ENCODE results near the gene MTMR3.
A peak's percentile ranks its signal among the peaks of the same experiment; 100 is the strongest.
"Not testable (repeated sequence)": the region's sequence is repeated elsewhere in the genome, so short reads cannot be mapped to it uniquely, and the experiment has no call there.

Gene MTMR3
- 150 to 151 reads per million in 2 donors for total RNA-seq

DNA sequence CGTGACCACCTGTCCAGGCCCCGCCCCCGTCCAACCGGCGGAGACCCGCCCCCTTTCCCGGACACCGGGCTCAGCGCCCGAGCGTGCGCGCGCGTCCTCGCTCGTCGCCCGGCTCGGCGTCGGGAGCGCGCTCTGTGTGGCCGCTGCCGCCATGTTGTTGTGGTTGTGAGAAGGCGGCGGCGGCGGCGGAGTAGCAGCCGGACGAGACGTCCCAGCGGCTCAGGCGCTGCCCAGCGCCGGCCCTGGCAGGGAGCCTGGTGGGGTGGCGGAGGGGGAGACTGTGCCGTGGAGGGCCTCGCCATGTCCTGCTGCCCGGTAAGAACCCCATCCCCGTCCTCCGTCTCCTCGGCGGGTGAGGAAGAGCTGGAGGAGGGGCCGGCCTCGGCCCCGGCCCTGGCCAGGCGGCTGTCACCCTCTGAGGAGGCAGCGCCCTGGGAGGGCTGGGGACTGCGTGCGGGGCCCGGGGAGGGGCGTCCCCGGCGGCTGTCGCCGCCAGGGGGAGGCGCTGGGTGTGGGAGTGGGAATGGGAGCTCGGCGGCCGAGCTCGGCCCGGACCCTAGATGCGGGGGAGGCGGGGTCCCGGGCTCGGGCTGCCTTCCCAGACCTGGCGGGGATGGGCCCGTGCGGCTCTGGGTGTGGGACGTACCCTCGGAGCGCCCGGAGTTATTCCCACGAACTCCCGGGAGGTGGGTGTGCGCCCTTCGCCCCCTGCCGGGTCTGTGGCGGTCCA, at the start of gene MTMR3:
Gene MTMR3 (plus strand): TSS at position 130 of the 730 bp plus-strand sequence. CDS start 87,886 bp downstream, outside the sequence.
- DNase-seq: peak; percentile 77

DNA sequence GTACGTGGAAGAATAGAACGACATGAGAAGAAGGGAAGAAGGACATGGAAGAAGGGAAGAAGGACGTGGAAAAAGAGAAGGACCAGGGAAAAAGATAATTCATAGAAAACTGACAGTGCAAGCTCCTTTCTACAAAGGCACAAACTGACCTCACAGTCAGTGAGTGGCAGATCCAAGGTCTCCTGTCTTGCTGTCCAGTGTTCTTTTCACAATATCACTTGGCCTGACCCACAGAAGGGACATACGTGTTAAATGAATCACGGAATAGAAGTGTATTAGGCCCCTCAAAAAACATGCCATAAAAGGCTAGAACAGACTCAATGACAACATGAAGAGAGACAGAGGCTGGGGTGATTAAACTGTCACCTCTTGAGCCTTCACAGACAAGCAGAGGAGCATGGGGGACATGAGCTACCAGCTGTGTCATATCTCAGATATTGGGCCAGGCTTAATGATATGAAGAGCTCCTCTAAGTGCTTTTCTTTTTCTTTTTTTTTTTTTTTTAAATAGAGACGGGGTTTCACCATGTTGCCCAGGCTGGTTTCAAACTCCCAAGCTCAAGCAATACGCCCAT, 49.5 kb upstream of the MTMR3 start:
- no peak for DNase-seq

DNA sequence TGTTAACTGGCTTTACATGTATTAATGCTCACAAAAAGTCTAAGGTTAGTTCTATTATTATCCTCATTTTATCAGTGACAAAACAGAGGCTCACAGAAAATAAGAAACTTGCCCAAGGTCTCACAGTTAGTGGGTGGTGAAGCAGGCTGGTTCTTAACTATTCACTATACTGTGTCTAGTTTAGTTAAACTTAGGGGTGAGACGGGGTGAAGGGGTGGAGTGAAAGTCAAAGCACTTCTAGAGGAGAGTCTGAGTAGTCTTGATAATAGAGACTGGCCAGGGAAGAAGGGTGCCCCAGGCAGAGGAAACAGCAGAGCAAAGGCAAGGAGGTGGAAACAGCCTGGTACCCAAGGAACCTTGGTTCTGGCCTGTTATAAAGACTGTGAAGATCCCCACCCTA, 48.9 kb upstream of the MTMR3 start:
- DNase-seq: no peak

DNA sequence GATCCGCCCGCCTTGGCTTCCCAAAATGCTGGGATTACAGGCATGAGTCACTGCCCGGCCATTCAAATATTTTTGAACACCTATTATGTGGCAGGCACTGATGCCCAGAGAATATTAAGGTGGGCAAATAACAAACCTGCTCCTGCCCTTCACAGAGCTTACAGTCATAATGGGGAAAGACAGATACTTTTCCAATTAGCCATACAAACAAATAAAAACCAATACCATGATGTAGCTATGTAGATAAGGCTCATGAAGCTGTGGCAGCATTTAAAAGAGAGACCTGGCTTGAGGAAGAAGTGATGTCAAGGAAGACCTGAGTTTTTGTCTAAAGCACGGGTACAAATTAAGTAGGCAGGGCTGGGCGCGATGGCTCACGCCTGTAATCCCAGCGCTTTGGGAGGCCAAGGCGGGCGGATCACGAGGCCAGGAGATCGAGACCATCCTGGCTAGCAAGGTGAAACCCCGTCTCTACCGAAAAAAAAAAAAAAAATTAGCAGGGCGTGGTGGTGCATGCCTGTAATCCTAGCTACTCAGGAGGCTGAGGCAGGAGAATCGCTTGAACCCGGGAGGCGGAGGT, 46.1 kb upstream of the MTMR3 start:
- not testable (repeated sequence) for DNase-seq

DNA sequence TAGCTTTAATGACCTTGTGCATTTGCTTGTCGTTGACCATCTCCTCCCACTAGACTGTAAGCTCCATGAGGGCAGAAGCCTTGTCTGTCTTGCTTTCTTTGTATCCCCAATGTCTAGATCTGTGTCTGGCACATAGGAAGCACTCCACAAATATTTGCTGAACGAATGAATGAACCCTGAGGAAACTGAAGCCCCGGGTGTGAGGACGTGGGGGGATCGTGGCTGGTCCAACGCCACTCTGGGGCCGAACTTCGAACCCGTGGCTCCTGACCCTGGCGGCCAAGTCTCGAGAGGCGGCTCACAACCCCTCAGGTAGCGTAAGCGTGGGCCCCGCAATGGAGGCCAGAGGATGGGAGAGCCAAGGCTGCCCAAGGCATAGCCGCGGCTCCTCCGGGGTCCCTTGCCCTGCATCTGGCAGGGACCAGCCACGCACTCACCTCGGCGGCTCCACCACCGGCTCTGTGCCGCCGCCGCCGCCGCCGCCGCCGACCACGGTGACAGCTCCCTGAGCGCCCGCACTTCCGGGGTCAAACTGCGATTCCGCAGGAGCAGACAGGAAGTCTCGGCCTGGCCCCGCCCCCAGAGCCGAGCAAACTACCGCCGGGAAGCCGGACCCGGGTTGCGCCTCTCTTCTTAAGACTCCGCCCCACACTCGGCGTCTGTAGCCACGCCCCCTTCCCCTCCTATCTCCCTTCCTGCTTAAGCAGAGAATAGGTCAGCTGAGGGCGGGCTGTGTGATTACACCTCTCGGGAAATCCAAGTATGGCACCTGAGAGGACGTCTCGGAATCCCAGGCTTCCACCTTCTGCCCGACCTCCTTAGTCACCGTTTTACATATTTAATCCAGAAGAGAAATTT, 45.0 kb upstream of the MTMR3 start, which contains the start of gene ASCC2:
Gene ASCC2 (minus strand): TSS at position 534 of the 858 bp plus-strand sequence. CDS start 5,949 bp downstream, outside the sequence.
- DNase-seq: peak; percentile 94

DNA sequence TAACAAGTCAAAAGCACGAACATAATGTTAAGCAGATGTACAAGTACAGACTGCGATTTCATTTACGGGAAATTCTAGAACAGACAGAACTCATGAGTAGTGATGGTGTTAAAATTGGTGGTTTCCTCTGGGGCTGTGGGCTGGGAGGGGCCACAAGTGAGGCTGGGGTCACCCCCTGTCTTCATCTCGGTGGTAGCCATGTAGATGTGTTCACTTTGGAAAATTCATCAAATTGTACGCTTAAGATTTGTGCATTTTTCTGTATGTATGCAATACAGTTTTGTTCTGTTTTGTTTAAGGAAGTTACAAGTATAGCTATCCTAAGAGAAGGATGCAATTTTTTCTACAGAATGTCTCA, 44.4 kb upstream of the MTMR3 start:
- no peak for DNase-seq

DNA sequence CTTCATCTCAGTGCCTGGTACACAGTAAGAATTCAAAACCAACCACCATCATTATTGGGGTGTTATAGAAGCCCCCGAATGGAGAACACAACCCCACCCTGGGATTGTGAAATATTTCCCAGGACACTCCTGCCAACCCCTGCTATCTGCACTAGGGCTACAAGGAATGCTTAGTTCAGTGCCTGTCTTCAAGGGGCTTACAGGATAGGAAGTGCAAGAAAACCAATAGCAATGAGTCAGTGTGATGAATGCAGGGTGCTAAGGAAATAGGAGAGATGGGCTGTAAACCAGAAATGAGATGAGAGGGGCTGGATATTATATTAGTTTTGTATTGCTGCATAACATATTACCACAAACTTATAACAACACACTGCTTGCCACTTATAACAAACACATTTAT, 43.9 kb upstream of the MTMR3 start:
- no peak for DNase-seq

DNA sequence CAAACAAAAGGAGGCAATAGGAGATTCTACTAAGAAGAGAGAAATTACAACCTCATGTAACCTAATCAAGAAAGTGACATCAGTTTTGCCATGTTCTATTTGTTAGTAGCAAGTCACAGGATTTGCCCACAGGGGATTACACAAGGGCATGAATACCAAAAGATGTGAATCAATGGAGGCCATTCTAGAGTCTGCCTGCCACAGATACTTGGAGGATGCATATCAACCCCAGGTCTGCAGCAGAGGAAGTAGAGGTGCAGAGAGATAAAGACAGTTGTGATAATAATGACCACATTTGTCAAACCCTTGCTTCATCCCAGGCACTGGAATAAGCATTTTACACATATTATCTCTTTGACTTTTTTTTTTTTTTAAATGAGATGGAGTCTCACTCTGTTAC, 42.5 kb upstream of the MTMR3 start:
- DNase-seq: no peak

DNA sequence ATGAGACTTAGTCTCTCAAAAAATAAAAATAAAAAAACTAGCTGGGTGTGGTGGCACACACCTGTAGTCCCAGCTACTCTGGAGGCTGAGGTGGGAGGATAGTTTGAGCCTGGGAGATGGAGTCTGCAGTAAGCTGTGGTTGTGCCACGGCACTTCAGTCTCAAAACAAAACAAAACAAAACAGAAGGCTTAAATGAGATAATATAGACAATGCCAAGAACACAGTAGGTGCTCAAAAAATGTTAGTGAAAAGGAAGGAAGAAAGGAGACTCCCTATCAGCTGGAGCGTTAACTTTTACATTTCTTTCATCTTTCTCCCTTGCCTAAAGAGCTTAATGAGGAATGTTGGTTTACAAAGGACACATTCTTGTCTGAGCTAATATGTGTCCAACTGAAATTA, 40.8 kb upstream of the MTMR3 start:
- DNase-seq: no peak

DNA sequence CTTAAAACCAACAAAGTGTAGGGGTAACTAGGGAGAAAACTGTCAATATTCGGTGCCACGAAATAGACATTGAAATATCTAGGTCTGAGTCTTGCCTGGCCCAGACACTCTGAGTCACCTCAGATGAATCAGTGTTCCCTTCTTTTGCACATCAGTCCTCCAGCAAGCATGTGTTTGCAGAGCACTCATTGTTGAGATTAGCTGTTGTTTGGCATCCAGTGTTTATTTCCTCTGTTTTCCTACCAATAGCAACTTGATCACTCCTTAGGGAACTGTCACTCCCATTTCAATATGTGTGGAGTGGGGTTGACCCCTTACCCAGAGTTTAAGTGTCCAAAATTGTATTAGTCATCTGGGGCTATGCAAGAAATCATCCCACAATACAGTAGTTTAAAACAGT, 40.2 kb upstream of the MTMR3 start:
- DNase-seq: no peak

DNA sequence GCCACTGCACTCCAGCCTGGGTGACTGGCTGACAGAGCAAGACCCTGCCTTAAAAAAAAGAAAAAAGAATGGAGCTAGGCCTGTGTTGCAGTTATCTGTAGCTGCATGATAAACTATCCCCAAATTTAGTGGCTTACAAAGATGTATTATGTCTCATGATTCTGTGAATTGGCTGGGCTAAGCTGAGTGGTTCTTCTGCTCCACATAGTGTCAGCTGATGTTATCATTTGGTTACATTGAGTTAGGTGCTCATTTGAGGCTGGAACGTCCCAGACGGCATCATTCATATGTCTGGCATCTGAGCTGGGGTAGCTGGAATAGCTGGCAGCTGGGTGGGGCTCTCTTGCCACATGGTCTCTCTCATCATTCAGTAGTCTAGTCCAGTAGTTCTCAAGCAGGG, 36.7 kb upstream of the MTMR3 start:
- DNase-seq: no peak

DNA sequence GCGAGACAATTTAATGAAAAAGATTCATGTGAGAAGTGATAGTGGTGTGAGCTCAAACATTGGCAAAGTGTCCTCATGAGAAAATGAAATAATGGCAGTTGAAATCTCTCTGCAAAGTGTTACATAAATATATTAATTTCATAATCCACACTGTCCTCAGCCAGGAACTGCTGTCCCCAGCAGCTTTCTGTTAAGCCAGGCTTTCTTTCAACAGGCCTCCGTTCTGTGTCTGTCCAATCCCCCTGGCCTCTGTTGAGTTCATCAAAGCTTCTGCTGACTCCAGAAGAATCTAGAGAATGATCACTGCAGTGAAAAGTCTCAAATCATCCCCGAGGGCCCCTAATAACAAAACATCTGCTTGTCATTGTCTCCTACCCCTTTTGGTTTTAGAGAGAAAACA, 34.9 kb upstream of the MTMR3 start:
- DNase-seq: no peak

DNA sequence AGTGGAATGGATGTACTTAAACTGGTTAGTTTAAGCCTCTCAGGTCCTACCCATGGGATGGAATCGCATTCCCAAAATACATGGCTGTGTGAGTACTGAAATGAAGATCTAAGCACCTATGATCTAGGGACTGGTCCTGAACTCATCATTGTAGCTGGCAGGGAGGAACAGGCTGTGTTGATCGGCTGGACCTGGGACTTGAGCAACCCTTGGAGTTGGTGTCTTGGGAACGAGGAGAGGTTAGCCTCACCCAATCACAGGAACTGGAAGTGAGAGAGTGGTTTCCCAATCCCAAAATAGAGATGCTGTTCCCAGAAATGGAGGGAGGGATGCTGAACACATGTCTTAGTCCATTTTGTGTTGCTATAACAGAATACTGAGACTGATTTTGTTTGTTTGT, 28.5 kb upstream of the MTMR3 start:
- DNase-seq: no peak

DNA sequence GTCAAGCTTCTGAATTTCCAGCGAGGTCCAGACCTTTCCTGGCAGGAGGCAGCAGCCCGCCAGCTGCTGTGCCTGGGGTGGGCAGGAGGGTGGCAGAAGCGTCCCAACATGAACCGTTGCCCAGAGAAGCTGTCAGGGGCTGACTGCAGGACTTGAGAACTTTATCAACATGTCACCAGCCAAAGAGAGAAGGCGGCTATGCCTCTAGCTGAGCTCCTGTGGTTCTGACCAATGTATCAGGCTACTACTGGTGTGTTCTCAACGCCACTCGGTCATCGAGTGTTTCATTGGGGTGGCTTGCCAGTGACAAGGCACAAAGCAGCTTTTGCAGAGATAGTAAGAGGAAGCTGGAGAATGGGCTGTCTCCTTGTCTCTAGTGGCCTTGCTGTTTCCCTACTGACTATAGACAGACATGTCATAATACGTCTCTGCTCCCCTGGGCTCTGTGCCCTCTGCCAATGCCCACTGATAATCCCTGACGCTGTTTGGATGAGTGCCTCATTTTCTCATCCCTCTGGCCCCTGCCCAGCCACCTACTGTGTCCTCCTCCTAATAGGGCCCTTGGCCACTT, 27.3 kb upstream of the MTMR3 start:
- no peak for DNase-seq

DNA sequence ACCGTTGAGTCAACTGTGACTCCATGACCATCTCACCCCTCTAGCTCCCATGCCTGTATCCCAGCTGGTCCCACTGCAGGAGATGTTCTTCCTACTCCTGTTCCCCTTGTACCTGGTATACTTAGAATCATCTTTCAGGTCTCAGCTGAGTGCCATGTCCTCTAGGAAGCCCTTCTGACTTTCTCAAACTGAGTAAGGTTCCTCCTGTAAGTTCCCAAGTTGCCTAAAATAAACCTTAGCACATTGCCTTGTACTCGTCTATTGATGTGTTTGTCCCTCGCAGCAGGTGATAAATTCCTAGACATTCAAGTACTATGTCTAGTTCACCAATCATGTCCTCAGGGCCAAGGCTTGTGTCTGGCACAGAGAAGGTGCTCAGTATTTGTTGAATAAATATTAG, 26.5 kb upstream of the MTMR3 start:
- DNase-seq: no peak

DNA sequence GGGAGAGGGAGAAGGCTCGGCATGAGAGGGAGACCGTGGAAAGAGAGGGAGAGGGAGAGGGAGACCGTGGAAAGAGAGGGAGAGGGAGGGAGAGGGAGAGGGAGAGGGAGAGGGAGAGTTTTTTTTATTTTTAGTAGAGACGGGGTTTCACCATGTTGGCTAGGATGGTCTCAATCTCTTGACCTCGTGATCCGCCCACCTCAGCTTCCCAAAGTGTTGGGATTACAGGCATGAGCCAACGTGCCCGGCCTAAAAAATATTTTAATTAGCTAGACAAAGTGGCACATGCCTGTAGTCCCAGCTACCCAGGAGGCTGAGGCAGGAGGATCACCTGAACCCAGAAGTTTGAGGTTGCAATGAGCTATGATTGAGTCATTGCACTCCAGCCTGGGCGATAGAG, 23.9 kb upstream of the MTMR3 start:
- not testable (repeated sequence) for DNase-seq

DNA sequence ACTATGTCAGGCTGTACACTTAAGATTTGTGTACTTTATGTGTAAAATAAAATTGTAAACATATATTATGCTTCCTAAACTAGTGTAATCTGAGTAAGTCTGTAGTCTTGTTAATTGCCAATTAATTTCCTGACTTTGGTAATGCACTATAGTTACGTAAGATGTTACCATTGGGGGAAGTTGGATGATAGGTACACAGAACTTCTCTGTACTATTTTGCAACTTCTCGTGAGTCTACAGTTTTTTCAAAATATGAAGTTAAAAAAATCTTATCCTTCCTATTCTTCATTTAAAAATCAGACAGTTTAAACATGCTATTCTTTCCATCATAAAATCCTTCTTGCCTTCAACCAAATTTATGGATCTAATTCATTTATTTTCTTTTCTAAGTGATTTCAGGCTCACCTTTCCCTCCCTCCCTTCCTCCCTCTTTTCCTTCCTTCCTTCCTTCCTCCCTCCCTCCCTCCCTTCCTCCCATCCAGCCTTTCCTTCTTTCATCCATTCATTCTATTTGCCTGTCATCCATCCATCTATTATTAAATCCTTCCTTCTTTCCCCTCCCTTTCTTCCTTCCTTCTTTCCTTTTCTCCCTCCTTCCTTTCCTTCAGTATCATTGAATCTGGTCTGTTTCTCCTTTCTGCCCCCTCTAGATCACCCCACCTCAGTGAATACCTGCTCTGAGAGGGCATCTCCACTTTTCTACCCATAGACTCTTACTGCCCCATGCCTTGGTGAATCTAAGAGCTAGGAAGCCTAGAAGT, 22.8 kb upstream of the MTMR3 start:
- no peak for DNase-seq

DNA sequence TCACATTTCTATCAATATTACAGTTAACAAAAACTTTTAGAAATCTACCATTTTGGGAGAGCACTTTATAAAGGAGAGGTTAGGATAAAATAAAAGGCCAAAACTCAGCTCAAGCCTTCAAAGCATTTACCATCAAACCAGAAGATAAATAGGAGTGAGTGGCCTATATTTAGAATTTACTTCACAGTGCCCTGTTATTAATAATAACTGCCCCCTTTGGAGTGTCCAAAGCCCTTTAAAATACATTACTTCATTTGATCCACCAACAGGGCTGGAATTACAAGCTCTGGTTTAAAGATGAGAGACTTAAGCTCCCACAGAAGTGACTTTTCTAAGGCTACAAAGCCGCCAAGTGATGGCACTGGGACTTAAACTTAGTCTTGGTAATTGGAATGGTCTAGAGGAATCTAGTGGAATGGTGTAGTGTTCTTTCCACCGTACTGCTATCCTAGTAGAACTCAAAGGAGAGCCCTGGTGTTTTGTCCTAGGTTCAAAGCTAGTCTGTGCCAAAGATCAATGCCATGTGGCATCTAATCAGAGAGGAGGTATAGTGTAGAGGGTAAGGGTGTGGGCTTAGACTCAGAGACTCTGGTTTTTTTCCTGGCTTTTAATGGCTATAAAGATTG, 21.2 kb upstream of the MTMR3 start:
- no peak for DNase-seq

DNA sequence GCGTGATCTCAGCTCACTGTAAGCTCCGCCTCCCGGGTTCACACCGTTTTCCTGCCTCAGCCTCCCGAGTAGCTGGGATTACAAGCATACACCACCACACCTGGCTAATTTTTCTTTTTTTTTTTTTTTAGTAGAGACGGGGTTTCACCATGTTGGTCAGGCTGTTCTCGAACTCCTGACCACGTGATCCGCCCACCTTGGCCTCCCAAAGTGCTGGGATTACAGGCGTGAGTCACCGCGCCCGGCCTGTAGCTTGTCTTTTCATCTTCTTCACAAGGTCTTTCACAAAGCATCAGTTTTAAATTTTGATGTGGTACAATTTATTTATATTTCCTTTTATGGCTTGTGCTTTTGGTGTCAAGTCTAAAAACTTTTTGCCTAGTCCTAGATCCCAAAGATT, 17.4 kb upstream of the MTMR3 start:
- DNase-seq: not testable (repeated sequence)

DNA sequence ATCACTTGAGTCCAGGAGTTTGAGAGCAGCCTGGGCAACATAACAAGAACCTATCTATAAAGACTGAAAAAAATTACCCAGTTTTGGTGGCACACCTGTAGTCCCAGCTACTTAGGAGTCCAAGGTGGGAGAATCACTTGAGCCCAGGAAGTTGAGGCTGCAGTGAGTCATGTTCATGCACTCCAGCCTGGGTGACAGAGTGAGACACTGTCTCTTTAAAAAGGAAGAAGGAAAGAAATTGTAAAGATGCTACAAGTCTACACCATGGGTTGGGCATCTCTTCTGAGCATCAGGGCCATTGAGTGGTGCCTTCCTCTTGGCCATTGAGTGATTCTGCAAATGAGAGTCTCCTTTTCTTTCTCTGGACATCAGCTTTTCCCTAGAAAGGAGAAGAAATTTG, 15.7 kb upstream of the MTMR3 start:
- no peak for DNase-seq

DNA sequence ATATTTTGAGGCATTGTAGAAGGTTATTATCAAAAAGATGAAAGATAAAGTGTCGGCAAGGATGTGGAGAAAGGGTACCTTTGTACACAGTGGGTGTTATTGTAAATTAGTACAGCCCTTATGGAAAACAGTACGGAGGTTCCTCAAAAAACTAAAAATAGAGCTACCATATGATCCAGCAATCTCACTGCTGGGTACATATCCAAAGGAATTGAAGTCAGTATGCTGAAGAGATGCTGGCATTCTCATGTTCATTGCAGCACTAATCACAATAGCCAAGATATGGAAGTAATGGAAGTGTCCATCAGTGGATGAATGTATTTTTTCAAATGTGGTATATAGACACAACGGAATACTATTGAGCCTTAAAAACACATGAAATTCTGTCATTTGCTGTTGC, 15.1 kb upstream of the MTMR3 start:
- no peak for DNase-seq

DNA sequence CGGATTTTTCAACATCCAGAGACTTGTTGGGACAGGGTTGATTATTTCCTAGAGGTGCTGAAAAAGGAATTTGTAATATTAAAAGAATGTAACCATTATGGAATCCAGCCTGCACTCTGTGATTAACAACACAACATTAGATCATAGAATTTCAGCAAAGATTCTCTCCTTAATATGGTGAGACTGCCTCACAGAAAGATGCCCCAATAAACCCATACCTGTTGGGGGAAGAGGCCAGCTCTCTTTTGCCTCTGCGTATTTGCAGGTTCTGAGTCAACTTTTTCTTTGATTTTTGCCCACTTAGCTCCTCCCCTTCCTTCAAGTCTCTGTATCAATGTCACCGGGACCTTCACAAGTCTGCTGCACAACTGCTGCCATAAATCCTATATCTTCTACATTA, 12.4 kb upstream of the MTMR3 start:
- DNase-seq: no peak
